Embryonic facial prominence (tissue), 1 donor: Measurements from ENCODE around the gene PGM3.

Experiments used
- DNase-seq: peaks from one replicate; pipeline ENCODE4 v3.0.0-alpha.2; 2016; ENCODE audit errors: extremely low spot score

Gene PGM3

GRCh38 chr6:83183082-83183828 is 9.8 kb downstream of the PGM3 start:
- DNase-seq = no peak

DNA sequence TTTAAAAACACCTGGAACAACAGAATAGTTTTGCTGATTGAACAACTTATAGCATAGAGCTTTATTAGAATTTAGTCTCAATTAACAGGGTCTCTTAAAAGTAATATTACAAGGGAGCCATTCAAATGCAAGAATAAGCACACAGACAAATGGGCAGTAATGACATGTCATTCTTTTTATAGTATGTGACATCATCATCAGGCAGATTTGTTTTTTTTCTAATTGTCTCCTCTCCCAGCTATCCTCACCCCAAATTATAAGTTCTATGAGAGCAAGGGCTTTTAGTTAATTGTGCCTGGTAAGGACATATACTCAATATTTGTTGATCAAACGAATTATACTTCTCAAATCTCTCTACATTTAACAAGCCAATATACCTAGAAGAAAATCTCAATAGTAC is 11.0 kb downstream of the PGM3 start:
- DNase-seq = no peak

GRCh38 chr6:83180426-83180950 is 12.6 kb downstream of the PGM3 start:
- DNase-seq = no peak

DNA sequence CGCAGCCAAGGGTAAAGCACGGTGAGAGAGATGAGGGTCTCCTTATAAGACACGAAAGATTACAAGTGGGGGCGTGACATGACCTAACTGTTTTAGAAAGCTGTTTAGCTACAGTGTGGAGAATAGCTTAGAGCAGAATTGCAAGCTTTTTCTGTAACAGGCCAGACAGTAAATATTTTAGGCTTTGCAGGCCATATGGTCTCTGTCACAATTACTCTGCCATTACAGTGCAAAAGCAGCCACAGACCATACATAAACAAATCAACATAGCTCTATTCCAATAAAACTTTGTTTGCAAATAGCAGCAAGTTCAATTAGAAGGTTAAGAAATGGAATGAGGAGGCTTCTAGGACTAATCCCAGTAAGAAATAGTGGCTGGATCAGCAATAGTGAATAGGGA is 16.8 kb downstream of the PGM3 start:
- no peak for DNase-seq

- no peak for DNase-seq
Observed at GRCh38 chr6:83169511-83169910, 23.6 kb downstream of the PGM3 start.

- no peak for DNase-seq
Observed at GRCh38 chr6:83169106-83169505, 24.0 kb downstream of the PGM3 start.

DNA sequence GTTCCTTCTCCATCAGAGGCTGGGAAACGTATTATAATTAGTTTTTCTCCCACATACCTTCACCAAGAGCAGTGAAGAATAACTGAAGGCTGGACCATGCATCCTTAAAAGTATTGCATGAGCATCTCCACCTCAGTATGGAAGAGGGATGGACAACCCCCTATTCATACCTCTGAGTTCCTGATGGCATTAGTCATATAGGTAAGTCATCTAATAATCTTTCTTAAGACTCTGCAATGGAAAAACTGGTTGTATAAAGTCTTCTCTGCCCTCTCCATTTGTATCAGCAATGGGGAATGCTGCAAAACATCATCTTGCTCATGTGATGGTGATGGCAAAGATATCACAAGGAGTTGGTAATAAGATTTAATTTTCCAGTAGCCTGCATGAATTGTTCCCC is 24.5 kb downstream of the PGM3 start:
- no peak for DNase-seq

DNA sequence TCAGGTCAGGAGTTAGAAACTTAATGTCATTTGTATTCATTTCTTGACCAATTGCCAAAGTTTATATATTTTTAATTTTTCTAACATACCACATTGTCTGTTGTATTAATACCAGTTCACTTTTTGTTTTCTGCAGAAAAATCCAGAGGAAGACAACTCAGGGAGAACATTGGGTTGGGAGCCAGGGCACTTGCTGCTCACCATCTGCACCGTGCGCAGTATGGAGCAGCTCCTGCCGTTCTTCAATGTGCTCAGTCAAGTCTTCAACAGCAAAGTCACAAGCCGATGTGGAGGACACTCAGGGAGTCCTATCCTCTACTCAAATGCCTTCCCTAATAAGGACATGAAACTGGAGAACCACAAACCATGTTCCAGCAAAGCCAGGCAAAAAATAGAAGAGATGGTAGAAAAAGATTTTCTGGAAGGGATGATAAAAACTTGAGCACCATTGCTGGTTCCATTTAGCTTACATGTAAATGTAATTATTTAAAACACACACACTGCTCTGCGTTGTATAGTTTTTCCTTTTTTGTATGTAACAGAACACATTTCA is 25.3 kb downstream of the PGM3 start:
- DNase-seq = no peak

GRCh38 chr6:83160167-83160566 is 32.9 kb downstream of the PGM3 start:
- DNase-seq = no peak

GRCh38 chr6:83155794-83156193 is 37.3 kb downstream of the PGM3 start:
- DNase-seq = no peak

GRCh38 chr6:83153883-83154521 is 39.1 kb downstream of the PGM3 start:
- DNase-seq = no peak

- DNase-seq = no peak
Observed at GRCh38 chr6:83152913-83153312, 40.2 kb downstream of the PGM3 start.

GRCh38 chr6:83151114-83151513 is 42.0 kb downstream of the PGM3 start:
- DNase-seq = no peak

DNA sequence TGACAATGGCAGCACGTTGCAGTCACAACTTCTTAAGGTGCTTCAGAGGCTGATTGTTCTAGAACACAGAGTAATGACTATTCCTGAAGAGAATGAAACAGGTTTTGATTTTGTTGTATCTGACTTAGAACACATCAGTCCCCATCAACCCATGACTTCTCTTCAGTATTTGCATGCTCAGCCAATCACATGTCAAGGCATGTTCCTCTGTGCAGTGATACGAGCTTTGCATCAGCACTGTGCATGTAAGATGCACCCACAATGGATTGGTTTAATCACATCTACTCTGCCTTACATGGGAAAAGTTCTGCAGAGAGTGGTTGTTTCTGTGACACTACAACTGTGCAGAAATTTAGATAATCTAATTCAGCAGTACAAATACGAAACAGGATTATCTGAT is 54.3 kb downstream of the PGM3 start:
- no peak for DNase-seq

DNA sequence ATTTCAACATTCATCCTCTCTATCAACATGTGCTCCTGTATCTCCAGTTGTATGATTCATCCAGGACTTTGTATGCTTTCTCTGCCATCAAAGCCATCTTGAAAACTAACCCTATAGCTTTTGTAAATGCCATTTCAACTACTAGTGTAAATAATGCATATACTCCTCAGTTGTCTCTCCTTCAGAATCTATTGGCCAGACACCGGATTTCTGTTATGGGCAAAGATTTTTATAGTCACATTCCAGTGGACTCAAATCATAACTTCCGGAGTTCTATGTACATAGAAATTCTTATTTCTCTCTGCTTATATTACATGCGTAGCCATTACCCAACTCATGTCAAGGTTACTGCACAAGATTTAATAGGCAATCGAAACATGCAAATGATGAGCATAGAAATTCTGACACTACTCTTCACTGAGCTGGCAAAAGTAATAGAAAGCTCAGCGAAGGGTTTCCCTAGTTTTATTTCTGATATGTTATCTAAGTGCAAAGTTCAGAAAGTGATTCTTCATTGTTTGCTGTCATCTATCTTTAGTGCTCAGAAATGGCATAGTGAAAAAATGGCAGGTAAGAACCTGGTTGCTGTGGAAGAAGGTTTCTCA is 54.8 kb downstream of the PGM3 start:
- DNase-seq = no peak

- DNase-seq = no peak
Observed at GRCh38 chr6:83132121-83132520, 60.9 kb downstream of the PGM3 start.

DNA sequence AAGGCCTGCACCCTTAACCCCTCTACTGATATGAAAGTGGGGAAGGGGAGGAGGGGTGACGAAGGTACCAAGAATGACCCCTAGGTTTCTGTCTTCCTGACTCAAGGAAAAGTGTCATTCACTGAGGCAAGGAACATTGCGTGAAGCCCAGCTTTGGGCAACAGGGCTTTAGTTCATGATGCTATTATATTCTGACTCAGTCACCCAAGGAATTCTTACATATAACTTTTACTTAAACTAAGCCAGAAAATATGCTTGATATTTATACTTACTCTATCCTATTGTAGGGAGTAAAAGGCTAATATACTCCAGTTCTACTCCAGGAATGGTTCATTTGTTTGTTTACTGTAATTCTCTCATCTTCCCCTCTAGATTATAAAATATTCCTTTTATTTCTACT is 65.1 kb downstream of the PGM3 start:
- DNase-seq = no peak

DNA sequence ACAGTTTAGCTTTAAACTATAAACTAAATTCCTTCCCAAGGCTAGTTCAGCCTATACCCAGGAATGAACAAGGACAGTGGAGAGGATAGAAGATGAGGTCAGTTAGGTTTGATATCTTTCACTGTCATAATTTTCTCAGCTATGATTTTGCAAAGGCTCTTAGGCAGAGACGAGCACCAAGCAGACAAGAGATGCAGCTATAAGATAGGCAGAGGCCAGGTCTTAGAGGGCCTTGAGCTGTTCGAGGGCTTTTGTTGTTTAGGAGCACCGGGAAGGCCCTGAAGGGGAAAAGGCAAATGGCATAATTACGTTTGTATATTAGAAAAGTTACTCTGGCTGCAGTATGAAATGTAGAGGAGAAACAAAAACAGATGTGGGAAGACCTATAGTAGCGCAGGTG is 65.8 kb downstream of the PGM3 start:
- no peak for DNase-seq

- DNase-seq = no peak
Observed at GRCh38 chr6:83126807-83127206, 66.3 kb downstream of the PGM3 start.

DNA sequence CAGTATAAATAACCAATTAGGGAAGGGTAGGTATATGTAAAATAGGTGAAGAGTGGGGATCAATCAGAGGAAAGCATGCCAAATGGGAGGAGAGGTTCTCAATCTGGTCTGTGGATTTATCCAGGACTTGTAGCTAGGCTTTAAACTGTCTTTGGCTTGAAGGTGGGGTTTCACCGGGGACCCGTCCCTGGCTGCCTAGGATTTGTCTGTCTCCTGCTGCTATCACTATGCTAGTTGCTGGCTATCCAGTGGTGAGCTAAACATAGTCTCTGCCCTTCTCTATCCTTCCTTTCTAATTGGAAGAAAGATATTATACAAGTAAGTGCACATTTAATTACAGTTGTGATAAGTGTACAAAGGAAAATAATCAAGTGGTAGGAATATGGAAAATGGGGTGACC is 66.8 kb downstream of the PGM3 start:
- DNase-seq = no peak

DNA sequence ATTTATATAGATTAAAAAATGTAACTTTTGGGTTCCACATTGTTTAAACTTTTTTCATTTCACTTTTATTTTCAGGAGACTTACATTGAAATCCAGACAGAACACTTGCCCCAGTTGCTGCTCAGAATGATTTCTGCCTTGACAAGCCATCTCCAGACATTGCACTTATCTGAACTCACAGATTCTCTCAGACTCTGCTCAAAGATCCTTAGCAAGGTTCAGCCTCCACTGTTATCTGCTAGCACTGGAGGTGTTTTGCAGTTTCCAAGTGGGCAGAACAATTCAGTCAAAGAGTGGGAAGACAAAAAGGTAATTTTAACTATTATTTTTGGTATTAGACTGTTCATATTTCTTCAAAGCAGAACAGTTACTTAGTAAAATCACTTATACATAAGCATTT is 67.6 kb downstream of the PGM3 start:
- DNase-seq = no peak

GRCh38 chr6:83124553-83124952 is 68.5 kb downstream of the PGM3 start:
- no peak for DNase-seq
